IPS-15b (cell line): ENCODE measurements around the gene KIF11.

Experiments used
- H3K27me3 ChIP-seq: one replicate; pipeline ENCODE4 v1.6.1; 2013; ENCODE audit warnings: low read length; ENCODE audit not compliant: control insufficient read depth, insufficient read depth
- H3K36me3 ChIP-seq: one replicate; pipeline ENCODE4 v1.6.1; 2013; ENCODE audit warnings: low read length; ENCODE audit not compliant: control insufficient read depth, insufficient read depth
- H3K4me1 ChIP-seq: one replicate; pipeline ENCODE4 v1.6.1; 2013; ENCODE audit warnings: mild to moderate bottlenecking, low read length; ENCODE audit not compliant: control insufficient read depth, insufficient read depth
- H3K4me3 ChIP-seq: one replicate; pipeline ENCODE4 v1.5.1; 2013; ENCODE audit warnings: low read depth, low read length
- H3K9ac ChIP-seq: one replicate; pipeline ENCODE4 v1.6.1; 2013; ENCODE audit warnings: low read depth, mild to moderate bottlenecking, low read length
- H3K9me3 ChIP-seq: one replicate; pipeline ENCODE4 v1.6.1; 2013; ENCODE audit warnings: mild to moderate bottlenecking, low read length; ENCODE audit not compliant: control insufficient read depth, insufficient read depth

KIF11 gene

DNA sequence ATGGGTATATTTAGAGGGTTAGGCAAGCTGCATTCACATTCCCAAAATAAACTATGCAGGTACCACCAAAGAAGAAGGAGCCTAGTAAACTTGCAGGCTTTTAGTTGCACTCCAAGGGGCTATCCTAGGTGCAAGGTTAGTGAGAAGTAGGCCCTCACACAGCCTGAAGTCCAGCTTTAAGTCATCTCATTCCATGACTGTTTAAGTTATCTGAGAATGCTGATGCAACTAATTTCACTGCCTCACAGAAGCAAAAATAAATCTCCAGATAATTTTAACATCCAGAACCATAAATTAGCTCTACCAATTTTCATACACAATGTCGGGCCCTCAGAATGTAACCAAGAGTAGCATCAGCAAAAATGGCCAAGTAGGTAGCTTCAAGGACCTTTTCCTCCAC, 62.5 kb downstream of the KIF11 start:
- no peak overlapping the region for H3K4me3 ChIP-seq
- no peaks in the 10 kb centered on the region for H3K4me1 ChIP-seq
- peaks cover 13% of the 10 kb centered on the region for H3K36me3 ChIP-seq
- H3K27me3 ChIP-seq = no peaks in the 10 kb centered on the region
- H3K9me3 ChIP-seq = no peaks in the 10 kb centered on the region
- H3K9ac ChIP-seq = no peak overlapping the region

DNA sequence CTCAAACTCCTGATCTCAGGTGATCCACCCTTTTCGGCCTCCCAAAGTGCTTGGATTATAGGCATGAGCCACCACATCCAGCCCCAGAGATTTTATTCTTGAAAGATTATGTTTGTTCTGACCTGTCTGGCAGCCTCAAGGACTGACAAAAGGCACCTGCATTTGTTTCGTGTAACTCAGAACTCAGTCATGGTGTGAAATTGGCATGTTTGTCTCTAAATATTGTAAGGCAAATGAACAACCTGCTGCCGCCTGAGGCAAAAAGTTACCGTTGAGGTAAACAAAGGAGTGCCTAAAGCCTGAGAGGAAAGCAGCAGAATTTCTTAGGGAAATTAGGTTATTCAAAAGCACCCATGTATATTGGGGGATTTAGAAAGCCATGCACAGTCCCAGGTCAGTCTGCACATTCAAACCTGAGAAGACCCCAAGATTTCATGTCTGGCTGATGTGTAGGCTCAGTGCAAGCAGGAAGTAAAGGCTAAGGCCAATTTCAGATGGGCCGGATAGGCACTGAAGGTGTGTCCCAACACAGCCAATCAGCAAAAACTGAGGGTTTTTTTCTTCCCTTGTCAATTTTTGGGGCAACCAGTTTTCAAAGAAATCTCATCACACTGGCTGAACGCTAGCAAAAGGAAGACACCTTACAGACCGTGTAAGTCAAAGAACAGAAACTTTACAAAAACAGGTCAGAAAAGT, 63.5 kb downstream of the KIF11 start:
- H3K9me3 ChIP-seq = no peaks in the 10 kb centered on the region

DNA sequence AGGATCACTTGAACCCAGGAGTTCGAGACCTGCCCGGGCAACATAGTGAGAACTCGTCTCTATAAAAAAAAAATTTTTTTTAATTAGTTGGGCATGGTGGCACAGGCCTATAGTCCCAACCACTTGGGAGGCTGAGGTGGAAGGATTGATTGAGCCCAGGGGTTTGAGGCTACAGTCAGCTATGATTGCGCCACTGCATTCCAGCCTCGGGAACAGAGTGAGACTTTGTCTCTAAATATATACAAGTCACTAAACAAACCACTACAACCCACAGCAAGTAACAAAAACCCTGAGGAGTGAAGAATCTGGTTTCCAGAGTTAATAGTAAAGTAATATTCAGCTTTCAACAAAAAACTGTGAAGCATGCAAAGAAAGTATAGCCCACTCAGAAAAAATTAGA, 64.1 kb downstream of the KIF11 start:
- Histone ChIP-seq H3K36me3 (peaks cover 8% of the 10 kb centered on the region), H3K4me3 (no peak overlapping the region), H3K9me3 (no peaks in the 10 kb centered on the region), H3K9ac (no peak overlapping the region), H3K4me1 (no peaks in the 10 kb centered on the region), H3K27me3 (no peaks in the 10 kb centered on the region)

More for the DNA sequence above, 63.5 kb downstream of the KIF11 start:
- H3K4me3 ChIP-seq = no peak overlapping the region
- peaks cover 8% of the 10 kb centered on the region for H3K36me3 ChIP-seq
- no peak overlapping the region for H3K9ac ChIP-seq
- no peaks in the 10 kb centered on the region for H3K27me3 ChIP-seq
- H3K4me1 ChIP-seq = no peaks in the 10 kb centered on the region

DNA sequence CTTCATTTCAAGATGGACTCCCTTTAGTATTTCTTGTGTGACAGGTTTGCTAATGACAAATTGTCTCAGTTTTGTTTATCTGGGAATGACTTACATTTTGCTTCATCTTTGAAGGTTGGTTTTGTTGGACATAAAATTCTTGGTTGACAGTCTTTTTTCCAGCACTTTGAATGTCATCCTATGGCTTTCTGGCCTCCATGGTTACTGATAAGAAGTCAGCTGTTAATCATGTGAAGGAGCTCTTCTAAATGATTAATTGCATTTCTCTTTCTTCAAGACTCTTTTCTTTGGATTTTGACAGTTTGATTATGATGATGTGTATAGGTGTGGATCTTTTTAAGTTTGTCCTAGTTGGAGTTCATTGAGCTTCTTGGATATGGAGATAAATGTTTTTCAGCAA, 69.9 kb downstream of the KIF11 start:
- Histone ChIP-seq H3K9me3 (no peaks in the 10 kb centered on the region), H3K36me3 (no peaks in the 10 kb centered on the region), H3K4me1 (no peaks in the 10 kb centered on the region), H3K4me3 (no peak overlapping the region), H3K27me3 (no peaks in the 10 kb centered on the region), H3K9ac (no peak overlapping the region)

DNA sequence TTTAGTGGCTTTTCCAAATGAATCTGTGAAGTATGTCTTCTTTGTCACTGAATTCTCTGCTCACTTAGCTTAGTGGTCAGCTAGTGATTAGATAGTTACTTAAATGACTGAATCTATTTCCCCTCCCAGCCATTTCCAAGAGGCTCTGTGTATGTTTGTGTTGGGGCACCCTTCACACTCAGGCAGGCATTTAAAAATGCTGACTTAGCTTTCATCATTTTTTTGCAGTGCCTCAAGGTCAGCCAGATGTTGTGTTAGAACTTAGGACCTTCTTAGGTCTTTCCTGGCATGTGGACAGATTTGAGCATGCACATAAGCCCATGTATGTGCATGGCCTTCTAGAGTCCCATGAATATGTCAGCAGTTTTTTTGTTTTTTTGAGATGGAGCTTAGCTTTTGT, 71.4 kb downstream of the KIF11 start:
- Histone ChIP-seq H3K9me3 (no peaks in the 10 kb centered on the region), H3K4me1 (no peaks in the 10 kb centered on the region), H3K4me3 (no peak overlapping the region)

DNA sequence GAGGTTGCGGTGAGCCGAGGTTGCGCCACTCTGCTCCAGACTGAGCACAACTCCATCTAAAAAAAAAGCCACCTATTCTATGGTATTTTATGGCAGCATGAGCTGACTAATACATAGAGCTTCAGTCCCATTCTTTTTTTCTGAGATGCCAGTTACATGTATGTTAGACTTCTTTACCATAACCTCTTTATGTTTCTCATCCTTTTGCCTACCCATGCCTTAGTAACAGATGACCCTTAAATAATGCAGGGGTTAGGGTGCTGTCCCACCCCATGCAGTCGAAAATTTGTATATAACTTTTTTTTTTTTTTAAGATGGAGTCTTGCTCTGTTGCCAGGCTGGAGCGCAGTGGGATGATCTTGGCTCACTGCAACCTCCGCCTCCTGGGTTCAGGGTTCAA, 74.1 kb downstream of the KIF11 start:
- H3K36me3 ChIP-seq = no peaks in the 10 kb centered on the region
- no peak overlapping the region for H3K4me3 ChIP-seq
- H3K27me3 ChIP-seq = no peaks in the 10 kb centered on the region
- no peaks in the 10 kb centered on the region for H3K9me3 ChIP-seq
- no peaks in the 10 kb centered on the region for H3K4me1 ChIP-seq
- no peak overlapping the region for H3K9ac ChIP-seq

More for the DNA sequence above, 71.4 kb downstream of the KIF11 start:
- H3K9ac ChIP-seq = no peak overlapping the region
- H3K36me3 ChIP-seq = no peaks in the 10 kb centered on the region
- H3K27me3 ChIP-seq = no peaks in the 10 kb centered on the region

DNA sequence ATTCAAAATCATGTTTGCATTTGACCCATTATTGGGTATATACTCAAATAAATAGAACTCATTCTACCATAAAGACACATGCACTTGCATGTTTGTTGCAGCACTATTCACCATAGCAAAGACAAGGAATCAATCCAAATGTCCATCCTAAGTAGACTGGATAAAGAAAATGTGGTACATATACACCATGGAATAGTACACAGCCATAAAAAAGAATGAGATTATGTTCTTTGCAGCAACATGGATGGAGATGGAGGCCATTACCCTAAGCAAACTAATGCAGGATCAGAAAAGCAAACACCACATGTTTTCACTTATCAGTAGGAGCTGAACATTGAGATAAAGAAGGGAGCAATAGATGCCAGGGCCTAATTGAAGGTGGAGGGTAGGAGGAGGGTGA, 84.8 kb downstream of the KIF11 start:
- Histone ChIP-seq H3K36me3 (no peaks in the 10 kb centered on the region), H3K9ac (no peak overlapping the region), H3K27me3 (no peaks in the 10 kb centered on the region), H3K9me3 (no peaks in the 10 kb centered on the region), H3K4me1 (no peaks in the 10 kb centered on the region), H3K4me3 (no peak overlapping the region)

DNA sequence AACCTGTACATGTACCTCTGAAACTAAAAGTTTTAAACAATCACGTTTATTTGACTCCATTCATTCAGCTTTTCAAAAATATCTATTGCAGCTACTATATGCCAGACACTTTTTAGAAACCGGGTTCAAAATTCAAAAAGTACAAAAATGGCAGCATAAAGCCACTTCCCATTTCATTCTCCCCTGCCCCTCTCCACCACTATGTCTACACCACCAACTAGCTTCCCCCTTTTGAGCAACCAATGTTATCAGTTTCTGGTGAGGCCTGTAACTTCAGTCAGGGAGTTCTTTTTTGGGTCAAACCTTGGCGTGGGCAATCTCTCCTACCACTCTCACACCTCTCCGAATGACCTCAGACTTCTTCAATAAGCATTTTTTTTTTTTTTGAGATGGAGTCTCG, 85.3 kb downstream of the KIF11 start:
- no peaks in the 10 kb centered on the region for H3K27me3 ChIP-seq
- no peaks in the 10 kb centered on the region for H3K36me3 ChIP-seq

DNA sequence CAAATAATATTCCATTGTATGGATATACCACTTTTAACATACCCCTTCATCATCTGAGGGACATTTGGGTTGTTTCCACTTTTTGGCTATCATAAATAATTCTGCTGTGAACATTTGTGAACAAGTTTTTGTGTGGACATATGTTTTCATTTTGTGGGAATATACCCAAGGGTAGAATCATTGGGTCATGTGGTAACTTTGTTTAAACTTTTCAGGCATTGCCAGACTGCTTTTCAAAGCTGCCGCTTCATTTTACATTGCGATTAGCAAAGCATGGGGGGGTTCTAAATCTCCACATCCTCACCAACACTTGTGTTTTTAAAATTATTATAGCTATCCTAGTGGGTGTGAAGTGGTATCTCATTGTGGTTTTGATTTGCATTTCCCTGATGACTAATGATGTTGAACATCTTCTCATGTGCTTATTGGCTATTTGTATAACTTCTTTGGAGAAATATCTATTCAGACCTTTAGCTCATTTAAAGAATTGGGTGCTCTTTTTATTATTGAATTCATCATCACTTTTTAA, 88.4 kb downstream of the KIF11 start:
- Histone ChIP-seq H3K9ac (no peak overlapping the region), H3K4me1 (no peaks in the 10 kb centered on the region), H3K4me3 (no peak overlapping the region), H3K36me3 (no peaks in the 10 kb centered on the region), H3K27me3 (peaks cover 2% of the 10 kb centered on the region), H3K9me3 (no peaks in the 10 kb centered on the region)

More for the DNA sequence above, 85.3 kb downstream of the KIF11 start:
- H3K9ac ChIP-seq = no peak overlapping the region
- H3K9me3 ChIP-seq = no peaks in the 10 kb centered on the region
- no peak overlapping the region for H3K4me3 ChIP-seq
- H3K4me1 ChIP-seq = no peaks in the 10 kb centered on the region

DNA sequence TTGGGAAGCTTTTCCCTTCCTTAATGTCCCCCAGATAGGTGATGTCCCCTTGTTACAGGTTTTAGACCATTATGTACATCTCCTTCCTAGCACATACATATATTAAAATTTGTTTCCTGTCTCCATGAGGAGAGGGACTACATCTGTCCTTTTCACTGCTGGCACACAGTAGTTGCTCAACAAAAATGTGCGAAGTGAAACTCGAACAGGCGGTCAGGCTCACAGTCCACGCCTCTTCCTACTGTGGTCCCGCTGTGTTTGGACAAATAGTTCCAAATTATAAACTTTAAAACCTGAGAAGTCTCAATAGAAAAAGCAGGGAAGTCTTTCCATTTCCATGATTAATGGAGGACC, 95.6 kb downstream of the KIF11 start:
- Histone ChIP-seq H3K9ac (no peak overlapping the region), H3K36me3 (no peaks in the 10 kb centered on the region), H3K27me3 (peaks cover 57% of the 10 kb centered on the region)

DNA sequence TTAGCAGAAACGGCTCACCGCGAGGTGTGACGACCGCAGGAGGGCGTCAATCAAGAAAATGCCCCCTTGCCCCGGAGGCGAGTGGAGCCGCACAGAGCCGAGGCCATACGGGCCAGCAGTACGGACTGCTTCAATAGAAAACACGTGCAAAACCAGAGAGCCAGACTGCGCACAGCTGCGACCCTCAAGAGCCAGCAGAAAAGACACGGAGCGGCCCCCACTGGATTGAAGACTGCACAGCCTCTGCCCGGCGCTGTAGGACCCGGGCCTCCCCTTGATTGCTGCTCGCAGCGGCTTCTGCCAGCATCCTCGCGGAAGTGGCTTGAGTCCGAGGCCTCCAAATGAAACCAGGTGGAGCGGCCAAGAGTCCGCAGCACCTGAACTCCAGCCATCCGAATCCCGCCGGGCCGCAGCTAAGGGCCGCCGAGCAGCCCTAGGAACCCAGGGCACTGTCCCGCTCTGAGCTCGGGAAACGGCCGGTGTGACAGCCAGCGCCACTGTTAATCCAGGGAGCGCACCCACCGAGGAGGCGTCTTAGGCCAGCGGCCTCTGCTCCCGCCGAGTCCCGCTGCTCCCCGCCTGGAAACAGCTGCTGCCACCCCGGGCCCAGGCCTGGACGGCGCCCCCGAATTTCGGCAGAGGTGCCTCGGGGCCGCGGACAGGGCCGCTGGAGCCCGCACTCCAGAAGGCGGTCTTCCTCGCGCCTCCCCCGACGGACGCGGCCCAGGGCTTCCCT, 96.2 kb downstream of the KIF11 start:
- Histone ChIP-seq H3K9me3 (no peaks in the 10 kb centered on the region), H3K9ac (no peak overlapping the region), H3K36me3 (no peaks in the 10 kb centered on the region), H3K27me3 (peaks cover 62% of the 10 kb centered on the region), H3K4me1 (peaks cover 10% of the 10 kb centered on the region), H3K4me3 (peak overlapping the region; percentile 60)

More for the DNA sequence above, 95.6 kb downstream of the KIF11 start:
- peak overlapping the region; percentile 60 for H3K4me3 ChIP-seq
- peaks cover 10% of the 10 kb centered on the region for H3K4me1 ChIP-seq
- H3K9me3 ChIP-seq = no peaks in the 10 kb centered on the region

DNA sequence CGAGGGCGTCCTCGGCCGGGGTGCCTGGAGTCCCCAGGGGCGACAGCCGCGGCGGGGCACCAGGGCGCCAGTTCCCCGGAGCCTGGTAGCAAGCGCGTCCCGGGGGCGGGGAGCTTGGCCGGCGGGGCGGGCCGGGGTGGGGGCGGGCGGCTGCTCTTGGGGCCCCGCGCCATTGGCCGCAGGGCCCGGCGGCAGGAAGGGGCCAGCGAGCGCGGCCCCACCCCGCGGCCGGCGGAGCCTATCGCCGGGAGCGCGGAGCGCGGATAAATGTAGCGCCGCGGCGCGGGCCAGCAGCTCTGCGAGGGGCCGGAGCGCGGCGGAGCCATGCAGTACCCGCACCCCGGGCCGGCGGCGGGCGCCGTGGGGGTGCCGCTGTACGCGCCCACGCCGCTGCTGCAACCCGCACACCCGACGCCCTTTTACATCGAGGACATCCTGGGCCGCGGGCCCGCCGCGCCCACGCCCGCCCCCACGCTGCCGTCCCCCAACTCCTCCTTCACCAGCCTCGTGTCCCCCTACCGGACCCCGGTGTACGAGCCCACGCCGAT, 96.8 kb downstream of the KIF11 start, which contains the start of gene HHEX:
Gene HHEX (plus strand): TSS at position 293 of the 548 bp plus-strand sequence. CDS start 32 bp downstream, at position 325.
- no peaks in the 10 kb centered on the region for H3K36me3 ChIP-seq
- H3K9ac ChIP-seq = no peak within 1 kb of the TSS
- peaks cover 68% of the 10 kb centered on the region for H3K27me3 ChIP-seq
- no peaks in the 10 kb centered on the region for H3K9me3 ChIP-seq
- peak within 1 kb of the TSS; percentile 60 for H3K4me3 ChIP-seq
- peaks cover 10% of the 10 kb centered on the region for H3K4me1 ChIP-seq
